Measurements from ENCODE around the gene RC3H2.
A peak's percentile ranks its signal among the peaks of the same experiment; 100 is the strongest.
"Not testable (repeated sequence)": the region's sequence is repeated elsewhere in the genome, so short reads cannot be mapped to it uniquely, and the experiment has no call there.

Gene RC3H2

GRCh38 chr9:122923947-122924346 is 18.8 kb upstream of the RC3H2 start:
- no peak for DNase-seq

GRCh38 chr9:122922713-122923112 is 17.6 kb upstream of the RC3H2 start:
- DNase-seq: no peak

GRCh38 chr9:122918310-122918709 is 13.2 kb upstream of the RC3H2 start:
- DNase-seq: no peak

GRCh38 chr9:122912964-122913673 is 8.0 kb upstream of the RC3H2 start, which contains the start of gene ZBTB6:
TSS of gene ZBTB6 (minus strand) at chr9:122913323. CDS start at chr9:122912072, 1,251 bp downstream.
- DNase-seq: peak; percentile 92

- DNase-seq: no peak
Observed at GRCh38 chr9:122912671-122912963, 7.5 kb upstream of the RC3H2 start.

GRCh38 chr9:122906122-122906521 is 963 bp upstream of the RC3H2 start:
- not testable (repeated sequence) for DNase-seq

GRCh38 chr9:122904466-122904822 is 715 bp downstream of the RC3H2 start:
- DNase-seq: peak; percentile 62

GRCh38 chr9:122900791-122901190 is 4.4 kb downstream of the RC3H2 start:
- peak; percentile 68 for DNase-seq

- no peak for DNase-seq
Observed at GRCh38 chr9:122897969-122898368, 7.2 kb downstream of the RC3H2 start.

GRCh38 chr9:122888480-122888879 is 16.7 kb downstream of the RC3H2 start:
- DNase-seq: no peak

GRCh38 chr9:122883125-122883524 is 22.0 kb downstream of the RC3H2 start:
- DNase-seq: no peak

GRCh38 chr9:122879443-122879842 is 25.7 kb downstream of the RC3H2 start:
- no peak for DNase-seq

- no peak for DNase-seq
Observed at GRCh38 chr9:122875523-122875922, 29.6 kb downstream of the RC3H2 start.

- not testable (repeated sequence) for DNase-seq
Observed at GRCh38 chr9:122867276-122867675, 37.9 kb downstream of the RC3H2 start.

GRCh38 chr9:122866079-122866478 is 39.1 kb downstream of the RC3H2 start:
- no peak for DNase-seq

GRCh38 chr9:122865300-122865699 is 39.9 kb downstream of the RC3H2 start:
- no peak for DNase-seq

- no peak for DNase-seq
Observed at GRCh38 chr9:122863407-122863806, 41.8 kb downstream of the RC3H2 start.

- no peak for DNase-seq
Observed at GRCh38 chr9:122860319-122861142, 44.6 kb downstream of the RC3H2 start.

GRCh38 chr9:122857815-122858214 is 47.3 kb downstream of the RC3H2 start:
- DNase-seq: peak; percentile 93

- not testable (repeated sequence) for DNase-seq
Observed at GRCh38 chr9:122852085-122852786, 52.9 kb downstream of the RC3H2 start.

GRCh38 chr9:122848256-122848943 is 56.8 kb downstream of the RC3H2 start:
- no peak for DNase-seq

- DNase-seq: no peak
Observed at GRCh38 chr9:122846371-122846940, 58.7 kb downstream of the RC3H2 start.

GRCh38 chr9:122845116-122845515 is 60.0 kb downstream of the RC3H2 start:
- no peak for DNase-seq

Data from hematopoietic multipotent progenitor cell treated with erythropoietin and hydrocortisone succinate and interleukin-3 and kit ligand, for 6 days (in vitro differentiated cells).